DMS53 (cell line): Measurements from ENCODE around the gene GNAT1.

Experiments
- DNase-seq: peaks from one replicate; lab custom pipeline; 2025; lab: John Stamatoyannopoulos, UW

GNAT1 gene

GRCh38 chr3:50163572-50164455 lies 27.6 kb upstream of the GNAT1 start:
- DNase-seq = no peak

- DNase-seq = no peak
Measured at GRCh38 chr3:50164481-50164880, 26.9 kb upstream of the GNAT1 start.

GRCh38 chr3:50164984-50165909 lies 26.2 kb upstream of the GNAT1 start:
- DNase-seq = no peak

- DNase-seq = peak; percentile 33
Measured at GRCh38 chr3:50165910-50166538, 25.4 kb upstream of the GNAT1 start.

- DNase-seq = peak; percentile 60
Measured at GRCh38 chr3:50166620-50167019, 24.8 kb upstream of the GNAT1 start.

GRCh38 chr3:50167069-50167840 lies 24.2 kb upstream of the GNAT1 start:
- DNase-seq = peak; percentile 81

- DNase-seq = no peak
Measured at GRCh38 chr3:50167841-50168209, 23.6 kb upstream of the GNAT1 start.

GRCh38 chr3:50168388-50168787 lies 23.0 kb upstream of the GNAT1 start:
- DNase-seq = no peak

- peak; percentile 10 for DNase-seq
Measured at GRCh38 chr3:50168791-50169190, 22.6 kb upstream of the GNAT1 start.

- peak; percentile 43 for DNase-seq
Measured at GRCh38 chr3:50169232-50169832, 22.1 kb upstream of the GNAT1 start.

GRCh38 chr3:50169858-50170257 lies 21.6 kb upstream of the GNAT1 start:
- DNase-seq = no peak

- DNase-seq = peak; percentile 75
Measured at GRCh38 chr3:50170689-50171088, 20.7 kb upstream of the GNAT1 start.

- DNase-seq = peak; percentile 89
Measured at GRCh38 chr3:50171540-50172301, 19.7 kb upstream of the GNAT1 start.

GRCh38 chr3:50172626-50173220 lies 18.7 kb upstream of the GNAT1 start:
- DNase-seq = no peak

GRCh38 chr3:50173685-50174516 lies 17.5 kb upstream of the GNAT1 start:
- DNase-seq = no peak

- DNase-seq = no peak
Measured at GRCh38 chr3:50174517-50174895, 16.9 kb upstream of the GNAT1 start.

GRCh38 chr3:50174947-50175524 lies 16.4 kb upstream of the GNAT1 start:
- no peak for DNase-seq

GRCh38 chr3:50177346-50177745 lies 14.1 kb upstream of the GNAT1 start:
- no peak for DNase-seq

GRCh38 chr3:50179710-50180109 lies 11.7 kb upstream of the GNAT1 start:
- DNase-seq = no peak
